Activated effector memory CD4-positive, alpha-beta T cell treated with anti-CD3 and anti-CD28 coated beads, Interleukin-2, amount 50 U/mL, for 16 hours (primary cell): ENCODE measurements around the gene B9D2.
"Not testable (repeated sequence)": the region's sequence is repeated elsewhere in the genome, so short reads cannot be mapped to it uniquely, and the experiment has no call there.

ENCODE experiments used
- DNase-seq: peaks from one replicate; pipeline ENCODE4 v3.0.0-alpha.2; 2020

Gene B9D2

GRCh38 chr19:41354343-41354953 lies 9.5 kb downstream of the B9D2 start:
- DNase-seq, result peak; percentile 67

DNA sequence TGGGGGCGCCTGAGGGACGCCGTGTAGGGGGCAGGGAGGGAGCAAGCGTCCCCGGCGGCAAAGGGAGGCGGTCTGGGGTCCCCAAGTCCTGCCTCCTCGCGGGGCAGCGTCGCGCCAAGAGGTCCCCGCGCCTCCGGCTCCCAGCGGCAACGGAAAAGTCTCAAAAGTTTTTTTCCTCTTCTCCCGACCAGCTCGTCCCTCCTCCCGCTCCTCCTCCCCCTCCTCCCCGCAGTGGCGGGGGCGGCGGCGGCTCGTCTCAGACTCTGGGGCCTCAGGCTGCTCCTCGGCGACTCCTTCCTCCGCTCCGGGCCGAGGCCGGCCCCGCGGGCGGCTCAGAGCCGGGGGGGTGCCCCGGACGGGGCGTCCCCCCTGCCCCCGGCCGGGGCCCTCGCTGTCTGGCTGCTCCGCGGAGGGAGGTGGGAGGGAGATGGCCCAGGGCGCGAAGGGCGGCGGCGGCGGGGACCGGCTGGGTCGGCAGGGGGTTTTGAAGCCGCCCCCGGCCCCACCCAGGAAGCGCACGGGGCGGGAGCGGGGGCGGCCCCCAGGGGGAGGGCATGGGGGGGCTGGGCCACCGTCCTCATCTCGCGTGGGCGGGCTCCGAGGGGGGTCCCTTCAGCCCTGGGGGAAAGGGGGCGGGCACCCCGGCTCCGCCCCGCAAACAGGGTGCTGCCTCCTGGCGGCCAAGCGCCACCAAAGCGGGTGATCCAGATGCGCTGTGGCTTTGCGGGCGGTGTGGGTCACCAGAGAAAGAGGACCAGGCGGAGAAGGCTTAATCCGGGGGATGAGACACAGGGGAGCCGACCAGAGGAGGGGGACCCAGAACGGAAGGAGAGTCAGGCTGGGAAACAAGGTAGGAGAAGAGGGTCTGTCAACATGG lies 10.2 kb downstream of the B9D2 start, which contains the start of gene TGFB1:
Gene TGFB1 (minus strand): TSS at position 457 of the 877 bp plus-strand sequence. CDS start 878 bp downstream, outside the sequence.
- DNase-seq, result peak; percentile 98

GRCh38 chr19:41352609-41353465 lies 11.1 kb downstream of the B9D2 start:
- DNase-seq, result peak; percentile 93

DNA sequence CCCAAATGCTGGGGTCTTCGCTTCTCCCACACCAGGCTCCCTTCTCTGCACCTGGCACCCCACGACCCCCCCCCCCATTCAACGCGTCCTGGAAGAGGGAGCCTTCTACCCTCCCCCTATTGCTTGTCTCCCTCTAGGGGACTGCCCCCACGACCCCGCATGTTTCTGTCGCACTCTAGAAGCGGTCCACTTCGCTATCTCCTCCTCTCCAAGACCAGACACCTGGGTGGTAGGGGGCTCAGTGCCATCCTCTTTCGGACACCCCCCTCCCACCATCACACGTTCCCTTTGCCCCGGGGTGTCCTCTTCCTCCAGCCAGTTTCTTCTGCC lies 11.7 kb downstream of the B9D2 start:
- DNase-seq, result no peak

GRCh38 chr19:41351339-41352245 lies 12.4 kb downstream of the B9D2 start:
- DNase-seq, result peak; percentile 95

- DNase-seq, result no peak
Observed at GRCh38 chr19:41350735-41351338, 13.1 kb downstream of the B9D2 start.

- DNase-seq, result not testable (repeated sequence)
Observed at GRCh38 chr19:41346916-41347315, 17.0 kb downstream of the B9D2 start.

DNA sequence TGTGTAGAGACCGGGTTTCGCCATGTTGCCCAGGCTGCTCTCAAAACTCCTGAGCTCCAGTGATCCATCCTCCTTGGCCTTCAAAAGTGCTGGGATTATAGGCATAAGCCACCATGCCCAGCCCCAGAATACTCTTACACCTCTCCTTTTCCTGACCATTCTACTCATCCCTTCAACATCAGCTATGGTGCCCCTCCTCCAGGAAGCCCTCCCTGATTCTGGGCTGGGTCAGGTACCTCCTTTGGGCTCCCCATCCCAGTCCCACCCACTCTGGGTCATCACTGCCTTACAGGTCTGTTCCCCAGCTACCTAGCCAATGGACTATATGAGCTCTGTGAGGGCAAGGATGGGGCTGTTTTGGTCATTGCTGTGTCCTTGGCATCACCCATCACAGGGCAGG lies 19.8 kb downstream of the B9D2 start:
- DNase-seq, result no peak

DNA sequence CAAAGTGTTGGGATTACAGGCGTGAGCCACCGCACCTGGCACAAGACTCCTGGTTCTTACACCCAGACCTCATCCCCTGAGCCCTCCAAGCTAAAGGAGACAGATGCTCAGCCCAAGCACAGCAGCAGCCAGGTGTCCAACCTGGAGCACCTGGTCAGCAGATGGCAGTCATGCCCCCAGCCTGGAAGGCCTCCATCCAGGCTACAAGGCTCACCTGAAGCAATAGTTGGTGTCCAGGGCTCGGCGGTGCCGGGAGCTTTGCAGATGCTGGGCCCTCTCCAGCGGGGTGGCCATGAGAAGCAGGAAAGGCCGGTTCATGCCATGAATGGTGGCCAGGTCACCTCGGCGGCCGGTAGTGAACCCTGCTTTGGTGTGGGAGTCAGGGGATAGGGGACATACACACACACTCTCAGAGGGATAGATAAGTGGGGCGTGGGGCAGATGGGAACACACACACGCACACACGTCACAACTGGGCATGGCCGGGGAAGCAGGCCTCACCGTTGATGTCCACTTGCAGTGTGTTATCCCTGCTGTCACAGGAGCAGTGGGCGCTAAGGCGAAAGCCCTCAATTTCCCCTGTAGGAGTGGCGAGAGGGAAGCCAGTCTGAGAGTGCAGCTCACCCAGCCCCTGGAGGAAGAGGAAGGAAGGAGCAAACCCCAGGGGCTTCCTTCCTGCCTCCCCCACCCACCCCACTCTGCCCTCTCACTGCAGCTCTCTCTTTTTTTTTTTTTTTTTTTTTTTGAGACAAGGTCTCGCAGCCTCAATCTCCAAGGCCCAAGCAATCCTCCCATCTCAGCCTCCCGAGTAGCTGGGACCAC lies 22.1 kb downstream of the B9D2 start:
- peak; percentile 67 for DNase-seq

DNA sequence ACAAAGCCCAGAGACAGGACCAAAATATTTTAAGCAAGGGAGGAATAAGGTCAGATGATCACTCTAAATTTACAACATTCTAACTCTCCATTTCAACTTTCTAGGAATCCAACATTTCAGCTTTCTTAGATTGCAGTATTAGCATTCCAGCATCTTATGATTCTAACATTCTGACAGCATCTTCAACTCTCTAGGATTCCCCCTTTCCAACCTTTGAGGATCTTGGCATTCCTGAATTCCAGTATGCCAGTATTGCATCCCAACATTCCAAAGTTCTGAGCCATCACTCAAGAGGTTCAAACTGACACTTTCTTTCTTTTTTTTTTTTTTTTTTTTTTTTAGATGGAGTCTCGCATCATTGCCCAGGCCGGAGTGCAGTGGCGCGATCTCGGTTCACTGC lies 24.0 kb downstream of the B9D2 start:
- DNase-seq, result no peak

DNA sequence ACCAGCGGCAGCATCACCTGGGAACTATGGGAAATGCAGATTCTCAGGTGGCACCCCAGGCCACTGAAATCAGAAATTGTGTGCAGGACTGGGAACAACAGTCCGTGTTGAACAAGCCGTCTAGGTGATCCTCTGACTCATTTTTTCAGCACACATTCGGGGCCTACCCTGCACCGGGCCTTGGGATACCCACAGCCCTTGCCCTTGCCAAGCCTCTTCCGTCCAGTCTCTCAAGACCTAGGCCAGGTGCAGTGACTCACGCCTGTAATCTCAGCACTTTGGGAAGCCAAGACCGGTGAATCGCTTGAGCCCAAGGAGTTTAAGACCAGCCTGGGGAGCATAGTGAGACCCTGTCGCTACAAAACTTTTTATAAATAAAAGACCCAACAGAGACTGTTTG lies 28.5 kb downstream of the B9D2 start:
- no peak for DNase-seq

- DNase-seq, result no peak
Observed at GRCh38 chr19:41334793-41335192, 29.2 kb downstream of the B9D2 start.

DNA sequence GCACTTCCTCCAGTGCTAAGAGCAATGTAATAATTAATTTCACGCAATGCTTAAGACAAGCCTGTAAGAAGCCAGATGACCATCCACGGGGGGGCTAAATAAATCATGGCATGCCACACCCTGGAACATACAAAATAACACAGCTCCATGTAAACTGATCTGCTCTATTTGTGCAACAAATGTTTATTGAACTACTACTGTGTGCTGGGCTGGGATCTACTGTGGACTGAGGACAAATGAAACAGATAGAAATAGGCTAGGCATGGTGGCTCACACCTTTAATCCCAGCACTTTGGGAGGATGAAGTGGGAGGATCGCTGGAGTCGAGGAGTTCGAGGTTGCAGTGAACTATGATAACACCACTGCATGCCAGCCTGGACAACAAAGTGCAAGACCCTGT lies 31.5 kb downstream of the B9D2 start:
- no peak for DNase-seq

DNA sequence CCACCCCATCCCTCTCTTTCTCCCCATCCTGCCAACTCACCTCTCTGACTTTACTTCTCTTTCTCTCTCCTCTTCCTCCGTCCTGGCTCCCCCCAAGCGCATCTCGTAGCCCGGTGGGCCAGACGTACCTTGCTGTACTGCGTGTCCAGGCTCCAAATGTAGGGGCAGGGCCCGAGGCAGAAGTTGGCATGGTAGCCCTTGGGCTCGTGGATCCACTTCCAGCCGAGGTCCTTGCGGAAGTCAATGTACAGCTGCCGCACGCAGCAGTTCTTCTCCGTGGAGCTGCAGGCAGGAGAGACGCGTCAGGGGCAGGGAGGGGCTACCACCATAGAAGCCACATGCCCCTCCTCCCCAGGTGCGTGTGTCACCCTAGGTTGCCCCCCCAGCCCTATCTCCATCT lies 31.9 kb downstream of the B9D2 start:
- DNase-seq, result no peak

DNA sequence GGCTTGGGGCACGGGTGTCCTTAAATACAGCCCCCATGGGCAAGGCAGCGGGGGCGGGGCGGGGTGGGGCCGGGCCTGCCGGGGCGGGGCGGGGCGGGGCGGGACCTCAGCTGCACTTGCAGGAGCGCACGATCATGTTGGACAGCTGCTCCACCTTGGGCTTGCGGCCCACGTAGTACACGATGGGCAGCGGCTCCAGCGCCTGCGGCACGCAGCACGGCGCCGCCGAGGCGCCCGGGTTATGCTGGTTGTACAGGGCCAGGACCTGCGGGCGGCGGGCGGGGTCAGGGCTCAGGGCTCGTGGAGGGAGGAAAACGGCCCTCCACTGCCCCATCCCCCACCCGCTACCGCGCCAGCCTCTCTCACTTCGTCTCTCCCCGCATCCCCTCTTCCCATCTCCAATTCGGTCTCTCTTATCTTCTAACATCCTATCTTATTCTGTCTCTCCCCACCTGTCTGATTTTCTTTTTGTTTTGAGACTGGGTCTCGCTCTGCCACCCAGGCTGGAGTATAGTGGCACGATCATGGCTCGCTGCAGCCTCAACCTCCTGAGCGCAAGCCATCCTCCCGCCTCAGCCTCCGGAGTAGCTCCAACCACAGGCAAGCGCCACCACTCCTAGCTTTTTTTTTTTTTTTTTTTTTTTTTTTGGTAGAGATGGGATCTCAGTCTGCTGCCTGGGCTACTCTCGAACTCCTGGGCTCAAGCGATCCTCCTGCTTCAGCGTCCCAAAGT lies 32.8 kb downstream of the B9D2 start:
- DNase-seq, result no peak

GRCh38 chr19:41330481-41330880 lies 33.5 kb downstream of the B9D2 start:
- DNase-seq, result no peak

DNA sequence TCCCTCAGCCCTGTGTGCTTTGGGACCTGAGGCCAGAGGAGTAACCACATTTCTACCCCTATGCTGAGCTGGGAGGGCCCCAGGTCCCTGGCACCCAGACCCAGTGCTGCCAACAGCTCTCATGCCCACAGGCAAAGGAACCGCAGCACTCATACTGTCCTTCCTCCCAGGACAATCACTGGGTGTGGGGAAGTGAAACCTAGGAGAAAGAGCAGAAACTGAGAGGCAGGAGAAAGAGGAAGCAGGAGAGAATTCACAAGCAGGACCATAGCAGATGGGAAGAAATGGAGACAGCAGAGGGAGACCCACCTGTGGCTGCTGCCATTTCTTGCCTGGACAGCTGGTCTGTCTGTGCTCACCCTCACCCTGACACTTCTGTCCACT lies 35.1 kb downstream of the B9D2 start:
- DNase-seq, result no peak

DNA sequence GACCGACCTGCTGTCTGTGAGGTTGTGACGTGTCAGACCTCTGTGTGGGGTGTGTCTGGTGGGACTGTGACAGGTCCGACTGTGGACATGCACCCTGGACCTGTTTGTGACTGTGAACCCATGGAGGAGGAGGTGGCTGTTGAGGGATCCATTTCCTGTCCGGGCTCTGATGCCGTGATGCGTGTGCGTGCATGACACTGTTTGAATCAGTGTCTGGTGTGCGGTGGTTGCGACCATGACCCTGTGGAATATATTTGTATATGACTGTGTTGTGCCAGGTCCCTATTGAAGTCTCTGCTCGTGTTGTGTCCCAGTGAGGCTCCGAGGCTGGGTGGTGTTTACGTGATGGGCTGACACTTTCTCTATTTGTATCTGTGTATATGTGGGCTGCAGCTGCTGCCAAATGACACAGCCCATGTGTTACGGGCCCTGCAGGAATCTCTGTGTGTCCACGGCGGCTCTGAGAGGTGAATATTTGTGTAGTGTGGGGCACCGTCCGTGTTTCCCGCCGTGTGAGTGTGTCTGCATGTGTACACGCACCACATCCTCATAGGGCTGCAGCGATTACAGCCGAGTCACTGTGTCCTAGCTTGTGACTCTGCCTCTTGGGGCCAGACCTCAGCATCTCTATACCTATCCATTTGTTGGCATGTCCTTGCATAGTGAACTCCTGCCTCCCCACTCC lies 35.6 kb downstream of the B9D2 start:
- DNase-seq, result no peak

GRCh38 chr19:41327576-41328156 lies 36.3 kb downstream of the B9D2 start:
- DNase-seq, result peak; percentile 95
